Measurements from ENCODE around the gene TBC1D8. TPM values are rescaled to one million over a fixed set of nuclear protein-coding genes. Genes with fewer than 3 reads are reported as not detected.

TBC1D8 gene
- total RNA-seq, 1 donor from 2014 or later = 52.3 TPM

DNA sequence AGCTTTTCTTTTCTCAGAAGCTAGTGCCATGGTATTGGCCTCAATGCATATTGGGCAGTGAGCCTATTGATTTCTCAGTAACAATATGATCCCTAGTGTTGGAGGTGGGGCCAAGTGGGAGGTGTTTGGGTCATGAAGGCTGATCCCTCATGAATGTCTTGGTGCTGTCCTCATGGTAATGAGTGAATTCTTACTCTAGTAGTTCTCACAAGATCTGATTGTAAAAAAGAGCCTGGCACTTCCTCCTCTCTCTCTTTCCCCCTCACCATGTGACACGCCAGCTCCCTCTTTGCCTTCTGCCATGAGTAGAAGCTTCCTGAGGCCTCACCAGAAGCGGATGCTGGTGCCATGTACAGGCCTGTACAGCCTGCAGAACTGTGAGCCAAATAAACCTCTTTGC, 12.8 kb upstream of the TBC1D8 start:
- DNase-seq (ENCODE audit: extremely low read depth, low read depth, low spot score) = no peak

DNA sequence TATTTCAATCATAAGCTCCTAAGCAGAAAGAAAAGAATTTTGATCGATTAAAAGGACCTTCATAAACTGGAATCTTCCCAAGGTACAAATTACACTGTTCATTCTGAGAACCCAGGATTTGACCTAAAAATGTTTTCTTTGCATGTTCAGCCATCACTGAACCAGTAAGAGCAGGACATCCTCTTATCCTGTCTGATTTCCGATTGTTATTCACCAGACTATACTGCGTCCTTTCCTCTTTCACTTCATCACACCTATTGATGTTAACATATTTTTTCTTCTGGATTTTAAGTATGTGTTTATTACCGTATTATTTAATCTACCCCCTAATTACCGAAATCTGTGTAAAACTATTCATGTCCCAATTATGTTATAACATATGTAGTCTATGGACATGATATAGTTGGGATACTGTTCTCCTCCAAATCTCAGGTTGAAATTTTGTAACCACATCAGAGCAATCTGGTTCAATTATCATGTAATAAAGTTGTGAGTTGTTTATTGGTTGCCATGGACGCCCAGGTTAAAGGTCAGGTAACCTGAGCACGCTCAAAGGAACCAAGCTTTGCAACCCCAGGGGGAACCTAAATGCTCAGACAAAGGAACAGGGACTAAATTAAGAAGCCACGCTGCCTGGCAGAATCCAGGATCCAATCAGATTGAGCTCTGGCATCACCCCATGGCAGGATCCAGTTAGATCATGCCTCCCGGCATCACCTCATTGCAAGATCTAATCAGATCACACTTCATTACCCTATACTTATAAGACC, 11.6 kb upstream of the TBC1D8 start:
- DNase-seq (ENCODE audit: extremely low read depth, low read depth, low spot score) = no peak

DNA sequence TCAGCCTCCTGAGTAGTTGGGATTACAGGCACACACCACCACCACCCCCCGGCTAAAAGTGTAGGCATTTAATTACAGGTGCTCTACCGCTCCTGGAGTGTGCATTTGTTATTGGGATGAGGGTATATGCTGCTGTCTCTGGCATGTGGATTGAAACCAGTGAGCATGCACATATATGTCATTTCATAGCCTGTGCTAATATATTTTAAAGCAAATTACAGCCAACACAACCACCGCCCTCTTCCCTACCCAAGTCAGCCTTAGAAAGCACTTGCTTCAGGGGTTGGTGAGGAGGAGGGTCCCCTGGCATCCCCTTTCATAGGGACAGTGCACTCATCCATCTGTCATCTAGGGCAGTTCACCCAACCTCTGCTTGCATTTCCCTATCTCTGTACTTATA, 10.5 kb upstream of the TBC1D8 start:
- DNase-seq (ENCODE audit: extremely low read depth, low read depth, low spot score) = no peak

DNA sequence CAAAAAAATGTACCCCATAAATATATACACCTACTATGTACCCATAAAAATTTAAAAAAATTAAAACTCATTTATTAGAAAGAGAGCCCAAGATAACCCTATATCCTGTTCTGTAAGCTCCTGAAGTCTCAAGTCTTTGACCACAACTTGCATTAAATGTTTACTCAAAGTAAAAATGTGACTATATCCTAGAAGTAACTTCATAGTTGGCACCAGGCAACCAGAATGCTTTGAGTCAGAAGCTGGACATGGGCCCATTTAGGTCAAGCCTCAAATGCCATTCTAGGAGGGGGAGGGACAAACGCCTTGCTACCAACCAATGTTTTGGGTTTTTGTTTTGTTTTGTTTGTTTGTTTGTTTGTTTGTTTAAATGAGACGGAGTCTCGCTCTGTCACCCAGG, 9.3 kb upstream of the TBC1D8 start:
- no peak for DNase-seq (ENCODE audit: extremely low read depth, low read depth, low spot score)

DNA sequence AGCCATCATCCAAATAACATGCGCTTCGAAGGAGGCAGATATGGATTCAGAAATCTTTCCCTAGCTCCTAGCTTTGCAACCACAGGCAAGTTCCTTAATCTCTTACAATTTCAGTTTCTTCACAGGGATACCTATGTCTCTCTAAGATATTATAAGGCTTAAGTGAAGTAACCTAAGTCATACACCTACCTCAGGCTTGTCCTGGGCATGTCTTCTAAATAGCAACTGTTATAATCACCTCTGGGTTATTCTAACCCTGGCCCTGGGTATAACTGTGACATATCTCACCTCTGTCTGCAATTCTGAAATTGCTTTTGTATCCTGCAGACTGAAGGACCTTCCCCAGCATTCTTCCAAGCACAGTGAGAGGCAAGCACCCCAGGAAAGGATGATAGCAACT, 8.3 kb upstream of the TBC1D8 start:
- no peak for DNase-seq (ENCODE audit: extremely low read depth, low read depth, low spot score)

DNA sequence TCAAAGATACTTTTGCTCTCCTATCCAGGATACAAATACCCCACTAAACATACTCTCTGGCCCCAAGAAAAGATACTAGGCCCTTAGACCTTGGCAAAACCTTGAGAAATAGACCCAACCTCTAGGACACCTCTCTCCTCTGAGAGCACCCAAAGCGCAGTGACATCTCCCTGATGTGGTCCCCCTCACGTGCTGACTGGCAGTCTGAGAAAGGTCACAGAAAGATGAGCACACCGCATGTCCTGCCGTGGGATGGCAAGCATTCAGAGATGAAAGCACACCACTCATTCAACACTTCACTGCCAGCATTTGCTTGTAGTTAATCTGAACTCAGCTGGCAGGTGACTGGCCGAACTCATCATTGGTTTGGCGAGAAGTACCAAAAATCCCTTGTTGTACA, 6.1 kb upstream of the TBC1D8 start:
- DNase-seq (ENCODE audit: extremely low read depth, low read depth, low spot score) = no peak

DNA sequence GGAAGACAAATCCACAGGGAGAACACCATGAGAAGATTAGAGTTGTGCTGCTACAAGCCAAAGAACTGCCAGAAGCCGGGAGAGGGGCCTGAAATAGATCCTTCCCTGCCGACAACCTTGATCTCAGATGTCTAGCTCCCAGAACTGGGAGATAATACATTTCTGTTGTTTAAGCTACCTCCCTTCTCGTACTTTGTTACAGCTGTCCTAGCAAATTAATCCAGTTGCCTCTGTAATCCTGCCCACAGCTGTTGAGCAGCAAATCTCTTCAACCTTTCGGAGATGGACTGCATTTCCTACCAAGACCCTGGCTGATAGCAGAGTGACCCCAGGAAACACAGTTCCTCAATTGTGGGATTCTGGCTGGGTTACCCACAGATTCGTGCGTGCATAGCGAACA, 2.6 kb upstream of the TBC1D8 start:
- no peak for DNase-seq (ENCODE audit: extremely low read depth, low read depth, low spot score)

DNA sequence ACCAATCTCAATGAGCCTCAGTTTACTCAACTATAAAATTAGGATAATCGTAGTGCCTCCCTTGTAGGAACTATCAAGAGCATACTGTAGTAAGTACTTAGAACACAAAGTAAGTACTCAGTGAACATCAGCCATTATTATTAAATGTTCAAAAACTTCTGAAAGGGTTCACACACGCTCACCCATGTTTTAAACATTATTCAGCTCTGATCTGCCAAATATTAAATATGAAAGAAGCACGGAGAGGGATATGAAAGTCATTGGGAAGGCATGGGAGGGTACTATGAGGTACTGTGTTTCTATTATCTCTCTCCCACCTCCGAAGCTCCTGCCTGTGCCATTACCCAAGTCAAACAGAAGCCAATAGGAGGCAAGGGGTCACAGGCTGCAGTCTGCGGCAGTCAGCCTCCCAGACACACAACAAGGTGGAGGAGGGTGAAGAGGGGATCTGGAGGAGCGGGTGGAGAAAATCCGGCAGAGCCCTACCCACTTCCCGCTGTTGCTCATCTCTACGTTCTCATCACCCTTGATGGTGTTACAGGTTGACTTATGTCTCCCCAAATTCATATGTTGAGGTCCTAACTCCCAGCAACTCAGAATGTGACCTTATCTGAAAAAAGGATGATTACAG, 2.0 kb upstream of the TBC1D8 start:
- DNase-seq (ENCODE audit: extremely low read depth, low read depth, low spot score) = no peak

DNA sequence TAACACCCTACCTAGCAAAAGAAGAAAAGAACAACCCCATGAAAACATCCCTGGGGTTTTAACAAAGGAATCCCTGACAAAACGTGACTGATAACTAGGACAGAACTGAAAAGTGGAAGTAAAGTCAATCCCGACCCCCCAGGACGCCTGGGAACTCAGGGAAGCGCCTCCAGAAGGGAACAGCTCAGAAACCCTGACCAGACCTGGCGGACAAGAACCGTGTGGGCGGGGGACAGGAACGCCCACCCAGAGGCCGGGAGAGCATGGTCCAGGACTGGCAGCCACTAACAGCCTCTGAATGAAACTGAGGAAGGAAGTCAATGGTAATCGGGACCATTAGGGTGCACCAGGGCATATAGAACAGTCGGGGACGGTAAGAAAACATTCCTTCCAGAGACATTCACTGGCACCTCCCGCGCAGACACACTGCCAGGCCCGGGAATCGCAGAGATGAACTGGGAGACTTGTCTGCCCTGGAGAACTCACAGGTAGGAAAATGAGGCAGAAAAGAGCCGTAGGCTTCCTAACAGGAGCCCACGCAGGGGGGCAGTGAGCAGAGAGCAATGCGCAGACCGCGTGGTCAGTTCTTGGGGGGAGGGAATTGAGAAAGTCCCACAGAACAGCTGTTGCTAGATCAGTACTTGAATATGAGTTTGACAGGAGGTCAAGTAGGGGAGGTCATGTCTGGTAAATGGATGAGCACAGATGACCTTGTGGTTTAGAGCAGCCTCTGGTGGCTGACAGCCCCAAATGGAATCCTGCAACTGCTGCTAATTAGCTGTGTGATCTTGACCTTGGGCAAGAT, 1.3 kb upstream of the TBC1D8 start:
- DNase-seq (ENCODE audit: extremely low read depth, low read depth, low spot score) = peak; percentile 44

DNA sequence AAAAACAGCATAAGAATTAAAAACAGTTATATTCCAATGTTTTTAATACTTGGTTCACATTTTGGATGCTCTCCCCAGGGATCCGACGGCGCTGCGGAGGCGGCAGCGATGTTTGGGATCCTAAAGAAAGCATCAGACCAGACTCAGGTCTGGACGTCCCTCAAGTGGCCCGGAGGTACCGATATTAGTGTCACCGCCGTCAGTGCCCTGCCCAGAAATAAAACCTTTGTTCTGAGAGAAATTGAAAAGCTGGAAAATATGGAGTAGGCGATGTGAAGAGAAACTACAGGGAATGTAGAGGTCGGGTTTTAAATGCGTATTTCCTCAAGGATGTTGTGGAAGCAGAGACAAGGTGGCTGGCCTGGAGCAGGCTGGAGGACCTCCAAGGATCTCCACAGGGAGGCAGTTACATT, 683 bp upstream of the TBC1D8 start:
- DNase-seq (ENCODE audit: extremely low read depth, low read depth, low spot score) = no peak

DNA sequence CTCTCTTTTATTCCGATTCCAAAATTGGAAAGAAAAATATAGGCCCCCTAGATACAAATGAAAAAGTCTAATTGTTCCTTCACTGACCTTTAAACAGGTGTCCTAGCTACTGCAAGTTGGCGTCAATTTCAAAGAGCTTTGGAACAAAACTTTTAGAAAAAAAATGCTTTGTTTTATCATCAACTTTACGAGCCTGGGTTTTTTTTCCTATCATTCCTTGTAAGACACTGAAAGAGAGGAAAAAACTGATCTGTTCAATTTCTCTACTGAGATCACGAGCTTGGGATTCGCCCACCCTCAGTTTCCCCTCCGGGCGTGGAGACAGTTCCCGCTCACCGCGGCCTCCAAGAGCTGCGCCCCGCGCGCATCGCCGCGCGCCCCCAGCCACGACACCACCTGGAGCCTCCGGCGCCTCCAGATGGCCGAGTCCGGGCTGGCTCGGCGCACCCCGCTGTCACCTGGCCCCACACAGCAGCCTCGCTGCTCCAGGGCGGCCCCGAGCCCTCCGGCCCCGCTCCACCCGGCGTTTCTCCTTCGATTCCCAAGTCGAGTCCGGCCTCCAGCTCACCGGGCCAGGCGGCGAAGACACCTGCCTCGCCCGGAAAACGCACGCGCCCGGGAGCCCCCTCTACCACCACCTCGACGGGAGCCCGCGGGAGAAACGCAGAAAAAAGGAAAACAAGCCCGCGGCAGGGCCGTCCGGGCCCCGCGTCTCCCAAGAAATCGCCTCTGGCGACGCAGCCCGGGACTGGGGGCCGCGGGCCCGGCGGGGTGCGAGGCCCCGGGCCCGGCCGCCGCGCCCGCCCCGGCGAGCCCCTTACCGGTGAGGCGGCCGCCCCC, 656 bp downstream of the TBC1D8 start:
- DNase-seq (ENCODE audit: extremely low read depth, low read depth, low spot score) = no peak

DNA sequence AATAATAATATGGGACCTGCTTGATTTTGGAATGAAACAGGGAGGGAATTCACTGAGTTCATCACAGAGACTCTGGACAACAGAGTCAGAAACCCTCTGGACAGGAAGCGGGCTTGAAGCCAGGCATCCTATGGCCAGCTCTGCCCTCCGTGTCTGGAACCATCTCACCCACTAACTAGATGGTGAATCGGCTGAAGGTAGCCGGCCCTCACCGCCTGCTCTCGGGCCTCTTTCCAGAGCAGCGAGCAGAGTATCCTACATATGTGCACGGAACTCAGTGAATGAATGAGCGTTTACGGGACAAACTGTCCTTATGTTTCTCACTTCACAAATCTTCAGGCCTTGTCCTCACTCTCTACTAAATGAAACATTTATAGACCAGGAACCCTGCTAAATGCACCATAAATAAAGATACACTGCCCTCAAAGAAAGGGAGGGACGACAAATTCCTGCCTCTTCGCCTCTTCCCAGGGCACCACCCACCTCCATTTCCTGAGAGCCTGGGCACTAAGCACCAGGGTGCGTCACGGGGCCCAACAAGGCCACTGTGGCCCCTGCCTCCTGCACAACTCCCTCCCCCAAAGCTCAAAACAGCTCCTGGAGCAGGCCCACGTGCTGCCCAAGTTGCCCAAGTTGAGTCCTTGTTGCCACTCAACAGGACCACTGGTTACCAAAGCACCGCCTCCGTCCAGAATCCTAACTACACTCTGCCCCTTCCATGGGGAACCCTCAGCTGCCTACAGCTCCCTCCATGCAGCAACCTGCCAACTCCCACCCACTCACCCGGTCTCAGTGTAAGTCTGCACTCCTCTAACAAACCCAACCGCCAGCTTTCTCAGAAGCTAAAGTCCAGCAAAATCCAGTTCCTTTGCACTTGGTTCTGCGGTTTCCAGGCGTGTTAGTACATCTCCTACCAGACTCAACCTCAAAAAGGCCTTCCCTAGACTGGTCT, 1.7 kb downstream of the TBC1D8 start:
- no peak for DNase-seq (ENCODE audit: extremely low read depth, low read depth, low spot score)

DNA sequence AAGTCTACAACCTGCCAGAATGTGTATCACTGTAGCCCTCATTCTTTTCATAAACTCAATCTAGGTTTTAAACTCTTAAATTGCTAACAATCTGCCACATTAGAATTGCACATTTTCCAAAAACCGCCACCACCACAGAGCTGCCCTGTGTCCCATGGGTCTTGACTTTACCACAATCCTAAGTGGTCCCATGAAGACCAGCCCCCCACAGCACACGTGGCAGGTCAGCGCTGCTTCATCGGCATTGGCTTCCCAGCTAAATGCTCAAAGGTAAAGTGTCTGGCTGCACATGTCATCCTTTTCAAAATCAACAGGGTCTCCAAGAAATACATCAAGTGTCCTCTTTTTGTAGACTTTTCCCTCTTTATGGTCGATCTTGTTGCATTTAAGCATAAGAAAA, 2.4 kb downstream of the TBC1D8 start:
- no peak for DNase-seq (ENCODE audit: extremely low read depth, low read depth, low spot score)

DNA sequence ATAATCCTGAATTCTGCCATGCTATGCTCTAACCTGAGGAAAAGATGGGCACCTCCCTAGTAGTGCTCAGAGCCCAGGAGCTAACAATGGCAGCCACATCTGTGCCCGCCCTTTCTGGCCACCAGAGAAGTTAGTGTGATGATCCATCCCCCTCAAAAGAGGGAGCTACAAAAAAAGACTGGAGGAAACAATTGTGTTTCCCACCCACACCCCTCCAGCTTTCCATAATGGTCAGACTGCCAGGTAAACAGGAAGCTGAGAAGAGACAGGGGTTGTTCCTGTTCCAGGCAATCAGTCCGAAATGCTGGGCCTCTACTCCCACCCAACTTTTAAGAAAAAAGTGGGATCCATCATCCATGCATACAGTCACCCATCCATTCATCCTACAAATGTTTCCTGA, 3.2 kb downstream of the TBC1D8 start:
- DNase-seq (ENCODE audit: extremely low read depth, low read depth, low spot score) = no peak

DNA sequence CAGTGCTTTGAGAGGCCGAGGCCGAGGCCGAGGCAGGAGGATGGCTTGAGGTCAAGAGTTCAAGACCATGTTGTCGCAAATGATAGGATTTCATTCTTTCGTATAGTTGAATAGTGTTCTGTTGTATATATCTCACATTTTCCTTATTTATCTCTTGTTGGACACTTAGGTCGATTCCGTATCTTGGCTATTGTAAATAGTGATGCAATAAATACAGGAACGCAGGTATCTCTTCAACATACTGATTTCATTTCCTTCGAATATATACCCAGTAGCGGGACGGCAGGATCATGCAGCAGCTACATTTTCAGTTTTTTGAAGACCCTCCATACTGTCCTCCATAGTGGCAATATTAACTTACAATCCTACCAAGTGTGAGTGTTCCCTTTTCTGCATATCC, 4.1 kb downstream of the TBC1D8 start:
- no peak for DNase-seq (ENCODE audit: extremely low read depth, low read depth, low spot score)

DNA sequence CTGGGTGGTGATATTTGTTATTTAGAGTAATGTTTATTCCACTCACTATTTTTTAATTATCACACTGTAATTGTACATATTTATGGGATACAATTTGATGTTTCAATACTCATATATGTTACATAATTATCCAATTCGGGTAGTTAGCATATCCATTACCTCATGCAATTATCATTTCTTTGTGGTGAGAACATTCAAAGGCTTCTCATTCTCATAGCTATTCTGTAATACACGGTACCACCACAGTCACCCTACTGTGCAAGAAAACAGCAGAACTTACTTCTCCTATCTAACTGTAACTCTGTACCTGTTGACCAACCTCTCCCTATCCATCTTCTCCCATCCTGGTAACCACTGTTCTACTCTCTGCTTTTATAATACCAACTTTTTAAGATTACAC, 4.6 kb downstream of the TBC1D8 start:
- DNase-seq (ENCODE audit: extremely low read depth, low read depth, low spot score) = no peak

DNA sequence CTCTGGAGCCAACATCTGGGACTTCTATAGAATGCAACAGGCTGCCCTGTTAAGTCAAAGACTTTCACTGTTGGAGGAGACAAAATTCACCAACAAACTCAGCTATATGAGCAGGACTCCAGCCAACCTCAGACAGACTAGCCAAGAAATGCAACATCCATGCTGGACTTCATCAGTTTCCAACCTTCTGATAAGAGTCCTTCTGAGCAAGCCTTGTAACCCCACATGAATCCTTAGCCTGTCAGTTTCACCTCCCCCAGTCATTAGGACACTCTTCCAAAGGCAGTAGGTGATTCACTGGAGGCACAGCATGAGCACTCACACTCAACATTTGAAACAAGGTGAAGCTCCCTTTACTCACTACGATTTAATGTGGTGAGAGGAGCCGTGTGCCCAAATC, 5.8 kb downstream of the TBC1D8 start:
- DNase-seq (ENCODE audit: extremely low read depth, low read depth, low spot score) = no peak

DNA sequence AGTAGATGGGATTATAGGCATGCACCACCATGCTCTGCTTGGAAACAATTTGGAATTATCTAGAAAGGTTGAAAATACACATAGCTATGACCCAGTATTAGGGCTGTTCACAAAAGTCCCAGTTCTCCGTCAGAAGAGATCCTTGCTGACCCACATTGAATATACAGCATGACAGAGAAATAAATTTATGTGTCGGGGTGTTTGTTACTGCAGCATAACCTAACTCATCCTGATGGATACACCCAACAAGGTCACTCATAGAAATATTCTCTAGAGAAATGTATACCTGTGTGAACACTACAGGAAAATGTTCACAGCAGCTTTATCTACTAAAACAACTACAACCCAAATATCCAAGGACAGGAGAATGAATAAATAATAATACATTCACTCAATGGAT, 9.0 kb downstream of the TBC1D8 start:
- no peak for DNase-seq (ENCODE audit: extremely low read depth, low read depth, low spot score)

DNA sequence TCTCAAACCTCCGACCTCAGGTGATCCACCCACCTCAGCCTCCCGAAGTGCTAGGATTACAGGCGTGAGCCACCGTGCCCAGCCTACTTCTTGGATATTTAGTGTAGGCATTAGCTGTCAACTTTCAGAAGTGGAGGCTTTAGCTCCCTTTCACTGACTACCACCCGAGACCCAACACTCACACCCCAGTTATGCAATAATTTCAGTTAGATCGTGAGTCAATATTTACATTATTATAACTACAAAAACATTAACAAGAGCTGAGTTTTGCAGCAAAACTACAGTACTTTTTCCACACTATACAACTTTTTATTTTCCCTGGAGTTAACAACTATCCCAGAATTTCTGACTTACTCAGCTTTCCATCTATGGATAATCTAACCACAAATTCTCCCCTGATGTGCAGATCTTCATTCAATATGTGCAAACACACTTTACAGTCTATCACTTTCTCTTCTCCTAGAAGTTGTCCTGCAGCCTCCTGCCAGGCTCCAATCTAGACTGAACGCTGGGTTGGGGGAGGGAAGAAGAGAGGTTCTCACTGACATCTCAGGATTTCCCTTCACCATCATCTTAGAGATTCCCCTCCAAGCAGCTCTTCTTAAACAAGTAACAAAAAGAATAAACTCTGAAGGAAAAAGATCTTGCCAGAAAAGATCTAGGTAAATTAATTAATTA, 10.1 kb downstream of the TBC1D8 start:
- no peak for DNase-seq (ENCODE audit: extremely low read depth, low read depth, low spot score)

Measured in glomerular endothelial cell (primary cell).